Stimulated activated CD4-positive, alpha-beta T cell treated with anti-CD3 and anti-CD28 coated beads, Interleukin-1b, Interleukin-23, amount 100 ng/mL, for 1 hour (primary cell): ENCODE results near the gene ATAD1.
"Not testable (repeated sequence)": the region's sequence is repeated elsewhere in the genome, so short reads cannot be mapped to it uniquely, and the experiment has no call there.

ENCODE experiments used
- DNase-seq, 2 donors: peaks; one replicate each; pipeline ENCODE4 v3.0.0-alpha.2; 2020; ENCODE audit warnings: low read depth in 2 of 2

ATAD1 gene

DNA sequence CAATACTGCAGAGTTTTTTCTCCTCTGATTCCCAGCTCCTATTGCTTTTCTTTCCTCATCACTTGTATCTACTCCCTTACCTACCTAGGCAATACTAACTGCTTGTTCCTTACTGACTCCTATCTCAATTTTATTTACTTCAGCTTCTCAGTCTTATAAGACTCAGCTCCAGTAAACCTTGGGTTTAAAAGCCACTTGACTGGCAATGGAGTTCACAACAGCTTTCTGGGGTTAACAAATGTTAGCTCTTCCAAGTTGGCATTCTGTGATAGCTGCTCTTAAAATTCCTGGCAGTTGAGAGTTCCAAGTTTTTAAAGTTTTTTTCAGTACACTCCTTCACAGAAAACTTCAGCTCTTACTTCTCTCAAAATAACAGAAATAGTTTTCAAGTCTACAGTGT is 14.2 kb downstream of the ATAD1 start:
- DNase-seq = no peak

DNA sequence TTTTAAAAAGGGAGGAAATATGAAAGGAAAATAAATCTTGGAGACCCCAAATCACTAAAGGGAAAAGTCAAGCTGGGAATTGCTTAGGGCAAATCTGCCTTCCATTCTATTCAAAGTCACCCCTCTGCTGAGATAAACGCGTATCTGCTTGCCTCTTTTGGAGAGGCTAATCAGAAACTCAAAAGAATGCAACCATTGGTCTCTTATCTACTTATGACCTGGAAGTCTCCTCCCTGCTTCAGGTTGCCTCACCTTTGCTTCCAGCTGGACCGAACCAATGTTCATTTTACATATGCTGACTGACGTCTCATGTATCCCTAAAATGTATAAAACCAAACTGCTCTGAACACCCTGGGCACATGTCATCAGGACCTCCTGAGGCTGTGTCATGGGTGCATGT is 14.7 kb downstream of the ATAD1 start:
- no peak for DNase-seq

DNA sequence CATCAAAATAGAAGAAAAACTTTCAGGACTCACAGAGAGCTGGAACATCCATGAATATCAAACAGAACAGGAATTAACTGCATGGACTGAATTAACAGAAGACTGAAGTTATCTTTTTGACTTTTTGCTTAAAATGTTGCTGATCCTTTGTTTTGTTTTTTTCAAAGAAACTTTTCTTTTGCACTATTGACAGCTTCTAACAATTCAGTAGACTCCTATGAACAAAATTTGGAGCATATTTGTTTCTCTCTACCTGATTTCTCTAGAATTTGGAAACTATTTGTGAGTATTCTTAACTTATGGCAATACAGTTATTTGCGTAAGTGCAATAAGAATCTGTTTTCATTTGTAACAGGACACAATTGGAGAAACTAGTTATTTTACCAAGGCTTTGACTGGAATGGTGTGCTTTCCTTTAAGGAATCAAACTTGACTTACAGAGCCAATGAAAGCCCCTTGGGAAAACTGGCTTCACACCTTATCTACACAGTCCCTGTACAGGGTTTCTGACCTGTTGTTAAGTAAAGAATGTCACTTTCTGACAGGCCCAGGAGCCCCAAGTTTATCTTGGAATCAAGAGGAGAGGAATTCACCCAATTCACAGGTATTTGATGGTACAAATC is 16.1 kb downstream of the ATAD1 start:
- DNase-seq = not testable (repeated sequence)

DNA sequence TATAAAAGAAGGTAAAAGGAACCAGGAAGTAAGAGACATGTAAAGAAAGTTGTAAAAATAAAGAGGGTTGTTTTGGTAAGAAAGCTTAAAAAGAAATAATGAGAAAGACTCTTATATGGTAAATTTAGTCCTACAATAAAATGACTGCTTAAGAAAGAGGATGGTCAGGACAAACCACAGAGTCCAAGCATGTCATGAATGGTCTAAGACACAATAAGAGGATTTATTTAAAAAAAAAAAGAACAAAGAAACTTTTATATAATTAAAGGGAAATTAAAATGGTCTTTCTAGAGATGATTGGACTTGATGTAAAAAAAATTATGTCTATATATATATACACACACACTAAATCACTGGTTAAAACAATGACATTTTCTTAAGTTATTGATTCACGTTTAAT is 18.2 kb downstream of the ATAD1 start:
- DNase-seq = no peak

DNA sequence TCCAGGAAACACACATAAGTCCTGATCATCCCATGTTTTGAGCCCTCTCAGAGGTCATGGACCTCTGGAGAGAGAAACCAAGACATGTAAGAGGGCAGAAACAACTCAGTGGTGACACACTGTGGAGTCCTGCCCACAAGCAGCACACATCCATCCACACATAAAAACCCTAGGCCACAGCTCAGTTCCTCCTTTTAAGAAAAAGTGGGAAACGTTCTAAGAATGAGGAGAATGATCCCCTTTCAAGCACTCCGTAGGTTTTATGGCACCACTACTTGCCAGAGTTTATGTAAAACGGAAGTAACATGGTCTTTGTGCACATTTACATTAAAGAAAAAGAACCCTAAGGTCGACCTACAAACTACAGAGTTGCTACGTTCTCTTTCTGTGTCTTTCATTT is 19.9 kb downstream of the ATAD1 start:
- no peak for DNase-seq

DNA sequence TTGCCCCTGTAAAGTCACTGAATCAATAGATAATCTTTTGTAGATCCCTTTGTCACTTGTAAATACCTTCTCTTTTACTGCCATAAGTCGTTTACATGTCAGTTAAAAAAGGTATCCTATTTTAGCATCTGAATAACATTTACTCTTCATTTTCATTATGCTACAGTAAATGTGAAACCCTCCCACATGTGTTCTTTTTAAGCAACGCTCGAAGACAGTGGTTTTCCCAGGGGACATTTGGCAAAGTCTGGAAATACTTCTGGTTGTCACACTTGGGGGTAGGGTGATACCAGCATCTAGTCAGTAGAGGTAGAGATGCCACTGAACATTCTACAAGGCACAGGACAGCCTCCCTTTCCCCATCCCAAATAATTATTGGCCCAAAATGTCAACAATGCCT is 23.7 kb downstream of the ATAD1 start:
- DNase-seq = no peak

DNA sequence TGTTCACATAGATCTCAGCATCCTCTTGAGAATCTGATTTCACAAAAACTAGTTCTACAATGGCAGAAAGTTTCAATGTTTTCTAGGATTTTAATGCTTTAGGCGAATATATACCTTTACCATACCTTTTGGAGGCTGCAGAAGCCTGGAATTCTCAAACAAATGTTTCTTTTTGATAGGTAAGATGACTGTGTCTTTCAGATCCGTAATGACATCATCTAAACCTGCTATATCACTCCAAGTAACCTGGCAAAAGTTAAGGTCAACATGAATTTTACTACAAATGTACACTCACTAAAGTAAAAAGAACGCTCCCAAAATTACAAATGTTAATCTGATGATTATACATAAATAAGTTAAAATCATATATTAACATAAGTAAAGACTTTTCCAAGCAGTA is 27.8 kb downstream of the ATAD1 start:
- DNase-seq = no peak

DNA sequence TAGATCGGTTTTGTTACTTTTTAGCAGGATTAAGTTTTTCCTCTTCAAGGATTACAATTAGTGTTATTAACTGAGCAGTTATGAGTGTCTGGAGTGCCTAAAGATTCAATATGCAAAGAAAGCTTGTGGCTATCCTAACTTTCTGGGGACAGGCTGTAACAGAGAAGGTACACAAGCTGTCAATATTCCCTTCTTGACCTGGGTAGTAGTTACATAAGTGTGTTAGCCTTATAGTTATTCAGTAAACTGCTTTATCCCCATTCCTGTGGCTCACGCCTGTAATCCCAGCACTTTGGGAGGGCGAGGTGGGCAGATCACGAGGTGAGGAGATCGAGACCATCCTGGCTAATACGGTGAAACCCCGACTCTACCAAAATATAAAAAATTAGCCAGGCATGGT is 31.6 kb downstream of the ATAD1 start:
- no peak for DNase-seq

DNA sequence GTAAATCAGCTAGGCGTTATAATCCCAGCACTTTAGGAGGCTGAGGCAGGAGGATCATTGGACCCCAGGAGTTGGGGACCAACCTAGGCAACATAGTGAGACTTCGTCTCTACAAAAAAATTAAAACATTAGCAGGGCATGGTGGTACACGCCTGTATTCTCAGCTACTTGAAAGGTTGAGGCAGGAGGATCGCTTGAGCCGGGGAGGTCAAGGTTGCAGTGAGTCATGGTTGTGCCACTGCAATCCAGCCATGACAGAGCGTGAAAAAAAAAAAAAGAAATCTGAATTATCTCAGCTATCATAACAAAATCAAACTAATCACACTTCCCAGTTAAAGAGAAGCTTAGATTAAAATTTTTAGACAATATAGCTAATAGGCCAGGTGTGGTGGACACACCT is 35.3 kb downstream of the ATAD1 start:
- DNase-seq = no peak

DNA sequence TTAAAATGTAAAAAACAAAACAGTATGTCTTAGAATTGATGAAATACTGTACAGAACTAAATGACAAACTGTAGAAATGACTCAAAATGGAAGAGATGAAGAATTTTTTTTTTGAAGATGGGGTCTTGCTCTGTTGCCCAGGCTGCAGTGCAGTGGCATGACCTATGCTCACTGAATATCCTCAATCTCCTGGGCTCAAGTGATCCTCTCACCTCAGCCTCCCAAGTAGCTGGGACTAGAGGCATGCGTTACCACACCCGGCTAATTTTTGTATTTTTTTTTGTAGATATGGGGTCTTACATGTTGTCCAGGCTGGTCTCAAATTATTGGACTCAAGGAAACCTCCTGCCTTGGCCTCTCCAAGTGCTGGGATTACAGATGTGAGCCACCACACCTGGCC is 36.5 kb downstream of the ATAD1 start:
- DNase-seq = no peak

DNA sequence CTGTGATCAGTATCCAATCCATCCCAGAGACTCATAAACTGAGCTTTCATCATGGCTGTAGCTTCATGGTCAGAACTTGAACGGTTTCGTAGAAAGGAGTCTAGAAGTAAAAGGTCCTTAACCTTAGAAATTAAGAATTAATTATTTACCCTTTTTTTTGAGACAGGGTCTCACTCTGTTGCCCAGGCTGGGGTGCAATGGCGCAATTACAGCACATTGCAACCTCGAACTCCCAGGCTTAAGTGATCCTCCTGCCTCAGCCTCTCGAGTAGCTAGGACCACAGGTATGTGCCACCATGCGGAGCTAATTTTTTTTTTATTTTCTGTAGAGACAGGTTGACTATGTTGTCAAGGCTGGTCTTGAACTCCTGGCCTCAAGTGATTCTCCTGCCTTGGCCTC is 41.7 kb downstream of the ATAD1 start:
- no peak for DNase-seq

DNA sequence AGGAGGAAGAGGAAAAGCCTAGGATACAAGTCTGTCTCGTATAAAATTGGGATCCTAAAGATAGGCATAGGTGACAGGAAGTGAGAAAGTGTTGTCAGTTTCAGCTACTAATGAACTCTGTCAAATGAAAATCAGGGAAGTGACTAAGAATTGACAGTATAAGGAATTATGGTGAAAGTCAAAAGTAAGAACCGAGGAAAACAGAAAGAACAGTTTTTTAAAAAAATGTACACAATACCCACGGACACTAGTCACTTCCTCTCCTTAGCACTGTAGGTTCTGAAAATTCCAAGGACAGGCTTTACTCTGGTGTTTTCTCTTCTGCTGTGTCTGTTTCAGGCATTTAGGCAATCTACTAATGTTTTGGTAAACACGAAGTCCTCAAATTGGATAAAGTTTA is 42.3 kb downstream of the ATAD1 start:
- DNase-seq = no peak

DNA sequence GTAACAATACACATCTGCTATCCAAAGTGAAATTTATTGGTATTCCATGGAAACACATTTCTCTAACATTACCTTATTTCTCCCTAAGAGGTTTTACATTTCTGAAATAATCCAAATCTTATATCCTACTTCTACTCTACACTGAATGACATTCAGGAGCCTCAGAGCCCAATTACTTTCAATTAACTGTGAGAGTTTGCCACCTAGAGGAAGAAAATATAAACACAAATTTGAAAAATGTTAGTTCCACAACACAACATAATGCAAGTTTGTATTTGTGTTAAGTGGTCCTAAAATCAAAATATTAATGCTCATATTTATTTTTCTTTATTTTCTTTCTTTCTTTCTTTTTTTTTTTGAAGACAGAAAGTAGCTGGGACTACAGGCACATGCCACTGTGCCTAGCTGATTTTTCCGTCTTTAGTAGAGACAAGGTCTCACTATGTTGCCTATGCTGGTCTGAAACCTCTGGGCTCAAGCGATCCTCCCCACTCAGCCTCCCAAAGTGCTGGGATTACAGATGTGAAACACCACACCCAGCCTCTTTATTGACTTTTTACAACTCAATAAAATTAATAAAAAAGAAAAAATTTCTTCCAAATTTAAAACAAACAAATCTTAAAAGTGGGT is 46.0 kb downstream of the ATAD1 start:
- DNase-seq = no peak

DNA sequence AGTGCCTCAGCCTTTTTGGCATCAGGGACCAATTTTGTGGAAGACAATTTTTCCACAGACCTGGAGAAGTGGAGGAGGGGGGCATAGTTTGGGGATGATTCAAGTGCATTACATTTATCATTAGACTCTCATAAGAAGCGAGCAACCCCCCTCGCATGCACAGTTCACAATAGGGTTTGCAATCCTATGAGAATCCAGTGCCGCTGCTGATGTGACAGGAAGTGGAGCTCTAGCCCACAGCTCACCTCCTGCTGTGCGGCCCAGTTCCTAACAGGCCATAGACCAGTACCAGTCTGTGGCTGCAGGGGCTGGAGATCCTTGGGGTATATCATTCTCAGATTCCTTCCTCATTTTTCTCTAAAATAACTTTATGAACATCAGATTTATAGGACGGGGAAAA is 50.8 kb downstream of the ATAD1 start:
- DNase-seq = no peak

DNA sequence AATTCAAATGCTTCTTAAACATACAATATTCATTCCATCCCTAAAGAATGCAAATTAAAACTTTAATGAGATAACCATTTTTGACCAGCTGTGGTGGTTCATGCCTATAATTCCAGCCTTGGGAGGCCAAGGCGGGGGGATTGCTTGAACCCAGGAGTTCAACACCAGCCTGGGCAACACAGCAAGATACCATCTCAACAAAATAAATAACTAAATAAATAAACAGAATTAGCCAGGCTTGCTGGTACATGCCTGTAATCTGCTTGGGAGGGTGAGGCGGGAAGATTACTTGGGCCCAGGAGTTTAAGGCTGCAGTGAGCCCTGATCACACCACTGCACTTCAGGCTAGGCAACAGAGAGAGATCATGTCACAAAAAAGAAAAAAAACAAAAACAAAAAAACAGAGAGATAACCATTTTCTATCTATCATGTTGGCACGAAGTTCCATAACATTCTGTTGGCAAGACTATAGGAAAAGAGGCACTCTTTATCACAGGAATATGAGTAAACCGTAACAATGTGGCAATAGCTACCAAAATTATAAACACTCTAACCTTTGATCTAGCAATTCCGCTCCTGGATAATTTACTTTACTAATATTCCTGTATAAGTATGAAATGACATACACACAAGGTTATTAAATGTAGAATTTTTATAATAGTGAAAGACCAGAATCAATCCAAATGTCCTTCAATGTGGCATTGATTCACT is 52.2 kb downstream of the ATAD1 start:
- no peak for DNase-seq

DNA sequence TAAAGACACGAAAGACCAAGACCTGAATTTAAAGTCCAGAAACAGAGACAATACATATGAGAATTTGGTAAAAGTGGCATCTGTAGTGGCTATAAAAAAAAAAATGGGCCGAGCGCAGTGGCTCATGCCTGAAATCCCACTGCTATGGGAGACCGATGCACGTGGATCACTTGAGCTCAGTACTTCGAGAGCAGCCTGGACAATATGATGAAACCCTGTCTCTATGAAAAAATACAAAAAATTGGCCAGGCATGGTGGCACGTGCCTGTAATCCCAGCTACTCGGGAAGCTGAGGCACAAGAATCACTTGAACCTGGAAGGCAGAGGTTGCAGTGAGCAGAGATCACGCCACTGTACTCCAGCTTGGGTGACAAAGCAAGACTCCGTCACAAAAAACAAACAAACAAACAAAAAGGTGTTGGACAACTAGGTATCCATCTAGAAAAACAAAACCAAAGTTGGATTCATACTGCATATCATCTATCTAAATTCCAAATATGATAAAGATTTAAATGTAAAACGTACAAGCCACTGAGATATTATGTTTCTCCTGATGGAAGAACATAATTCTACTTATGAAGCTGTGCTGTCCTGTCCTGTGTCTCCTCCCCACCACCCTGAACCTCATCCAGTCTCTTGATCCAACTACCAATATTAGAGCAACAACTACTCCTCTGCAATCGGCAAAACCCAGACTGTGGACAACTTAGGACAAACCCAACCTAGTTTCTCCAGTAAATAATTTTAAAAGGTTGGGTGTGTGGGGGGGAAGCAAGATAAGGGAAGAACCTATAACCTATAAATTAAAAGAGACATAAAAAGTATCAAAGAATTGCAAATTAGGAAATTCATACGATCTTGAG is 53.7 kb downstream of the ATAD1 start:
- DNase-seq = no peak

DNA sequence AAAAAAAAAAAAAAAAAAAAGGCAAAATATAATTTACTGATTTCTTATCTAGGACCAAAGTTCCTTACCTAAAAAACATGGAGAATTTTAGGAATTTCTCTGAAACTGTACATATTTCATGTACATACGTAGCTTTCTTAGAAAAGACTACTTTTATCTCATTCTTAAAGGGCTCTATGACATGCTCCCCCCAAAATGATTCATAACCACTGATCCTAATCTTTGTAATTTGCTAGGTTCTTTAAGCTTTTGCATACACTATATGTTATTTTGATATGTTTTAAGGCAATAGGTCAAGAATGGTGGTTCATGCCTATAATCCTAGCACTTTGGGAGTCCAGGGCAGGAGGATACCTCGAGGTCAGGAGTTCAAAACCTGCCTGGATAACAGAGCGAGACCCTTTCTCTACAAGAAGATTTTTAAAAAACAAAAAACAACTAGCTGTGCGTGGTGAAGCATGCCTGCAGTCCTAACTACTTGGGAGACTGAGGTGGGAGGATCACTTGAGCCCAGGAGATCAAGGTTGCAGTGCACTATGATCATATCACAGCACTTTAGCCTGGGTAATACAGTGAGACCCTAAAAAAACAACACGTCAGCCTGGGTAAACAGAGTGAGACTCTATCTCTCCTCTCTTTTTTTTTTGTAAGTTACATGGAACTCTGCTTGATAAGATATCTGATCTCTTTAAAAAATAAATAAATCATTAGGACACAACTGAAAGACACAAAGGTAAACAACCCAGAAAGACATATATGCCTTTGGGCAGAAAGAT is 54.8 kb downstream of the ATAD1 start:
- no peak for DNase-seq

DNA sequence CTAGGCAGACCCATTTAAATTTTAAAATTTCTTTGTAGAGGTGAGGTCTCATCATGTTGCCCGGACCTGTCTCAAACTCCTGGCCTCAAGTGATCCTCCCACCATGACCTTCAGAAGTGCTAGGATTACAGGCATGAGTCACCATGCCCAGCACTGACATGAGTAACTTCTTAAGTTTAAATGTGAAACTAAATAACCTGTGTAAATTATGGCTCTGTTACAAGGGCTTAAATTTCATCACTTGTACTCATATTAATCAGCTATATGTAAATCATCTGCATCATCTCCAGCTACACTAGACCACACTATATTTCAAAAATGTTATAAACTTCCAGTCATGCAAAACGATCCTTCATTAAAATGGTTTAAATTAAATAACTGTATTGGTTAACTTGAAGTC is 56.1 kb downstream of the ATAD1 start:
- peak in 1 of 2 donors; percentile 9 for DNase-seq

DNA sequence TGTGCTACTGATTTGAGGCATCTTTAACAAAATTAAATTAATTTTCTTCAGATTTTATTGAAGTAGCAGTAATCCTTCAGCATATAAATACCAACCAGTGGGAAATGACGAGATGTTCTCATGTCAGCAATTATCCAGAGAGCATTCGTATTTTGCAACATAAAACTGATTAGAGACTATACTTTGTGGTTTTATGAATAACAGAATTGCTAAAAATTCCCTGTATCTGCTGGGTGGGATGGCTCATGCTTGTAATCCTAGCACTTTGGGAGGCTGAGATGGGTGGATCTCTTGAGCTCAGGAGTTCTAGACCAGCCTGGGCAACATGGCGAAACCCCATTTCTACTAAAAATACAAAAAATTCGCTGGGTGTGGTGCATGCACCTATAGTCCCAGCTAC is 56.9 kb downstream of the ATAD1 start:
- DNase-seq = no peak

DNA sequence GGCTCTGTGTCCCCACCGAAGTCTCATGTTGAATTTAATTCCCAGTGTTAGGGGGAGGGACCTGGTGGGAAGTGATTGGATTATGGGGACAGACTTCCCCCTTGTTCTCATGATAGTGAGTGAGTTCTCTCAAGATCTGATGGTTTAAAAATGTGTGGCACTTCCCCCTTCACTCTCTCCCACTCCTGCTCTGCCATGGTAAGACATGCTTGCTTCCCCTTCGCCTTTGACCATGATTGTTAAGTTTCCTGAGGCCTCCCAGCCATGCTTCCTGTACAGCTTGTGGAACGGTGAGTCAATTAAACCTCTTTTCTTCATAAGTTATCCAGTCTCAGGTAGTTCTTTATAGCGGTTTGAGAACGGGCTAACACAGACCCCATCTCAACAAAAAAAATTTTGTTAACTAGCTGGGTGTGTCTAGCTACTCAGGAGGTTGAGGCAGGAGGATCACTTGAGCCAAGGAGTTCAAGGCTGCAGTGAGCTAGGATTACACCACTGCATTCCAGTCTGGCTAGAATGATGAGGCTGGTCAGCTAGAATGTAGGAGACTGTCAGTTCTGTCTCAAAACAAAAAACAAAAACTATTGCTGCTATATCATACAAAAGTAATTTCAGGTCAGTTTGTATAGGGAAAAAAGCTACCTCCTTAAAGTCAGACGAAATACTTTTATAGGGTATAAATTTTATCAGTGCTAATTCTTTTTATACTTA is 57.7 kb downstream of the ATAD1 start:
- no peak for DNase-seq

DNA sequence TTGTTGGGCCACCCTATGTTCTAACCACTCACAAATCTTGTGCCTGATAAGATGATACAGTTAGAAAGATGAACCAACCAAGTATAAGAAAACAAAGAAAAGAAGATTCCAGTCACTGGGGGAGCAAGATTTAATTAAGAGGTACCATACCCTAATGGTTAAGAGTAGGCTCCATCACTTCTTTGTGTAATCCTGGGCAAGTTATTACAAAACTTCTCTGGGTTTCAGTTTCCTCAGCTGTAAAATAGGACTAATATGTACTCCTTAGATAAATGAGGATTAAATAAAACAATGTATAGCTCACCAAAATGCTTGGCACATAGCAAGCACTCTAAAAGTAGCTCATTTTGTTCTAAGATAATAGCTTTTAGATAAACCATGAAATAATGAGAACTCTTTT is 58.5 kb downstream of the ATAD1 start:
- no peak for DNase-seq
